Esophagus mucosa (tissue), 1 donor: Measurements from ENCODE around the gene CDHR1. TPM values are rescaled to one million over a fixed set of nuclear protein-coding genes. Genes with fewer than 3 reads are reported as not detected.
"Not testable (repeated sequence)": the region's sequence is repeated elsewhere in the genome, so short reads cannot be mapped to it uniquely, and the experiment has no call there.

Experiments
- ATAC-seq: fragments of 200-7000 bp; cut with Tn5 transposase; one replicate; pipeline ENCODE4 v1.9.1; 2020
- total RNA-seq: library from RNA; stranded (reverse); gene quantifications from one replicate; pipeline ENCODE4 v1.2.4, GENCODE V29; 2023
- donor health status: DM: yes; HTN: yes; CAD: no.

The CDHR1 gene
- total RNA-seq = 29.0 TPM

DNA sequence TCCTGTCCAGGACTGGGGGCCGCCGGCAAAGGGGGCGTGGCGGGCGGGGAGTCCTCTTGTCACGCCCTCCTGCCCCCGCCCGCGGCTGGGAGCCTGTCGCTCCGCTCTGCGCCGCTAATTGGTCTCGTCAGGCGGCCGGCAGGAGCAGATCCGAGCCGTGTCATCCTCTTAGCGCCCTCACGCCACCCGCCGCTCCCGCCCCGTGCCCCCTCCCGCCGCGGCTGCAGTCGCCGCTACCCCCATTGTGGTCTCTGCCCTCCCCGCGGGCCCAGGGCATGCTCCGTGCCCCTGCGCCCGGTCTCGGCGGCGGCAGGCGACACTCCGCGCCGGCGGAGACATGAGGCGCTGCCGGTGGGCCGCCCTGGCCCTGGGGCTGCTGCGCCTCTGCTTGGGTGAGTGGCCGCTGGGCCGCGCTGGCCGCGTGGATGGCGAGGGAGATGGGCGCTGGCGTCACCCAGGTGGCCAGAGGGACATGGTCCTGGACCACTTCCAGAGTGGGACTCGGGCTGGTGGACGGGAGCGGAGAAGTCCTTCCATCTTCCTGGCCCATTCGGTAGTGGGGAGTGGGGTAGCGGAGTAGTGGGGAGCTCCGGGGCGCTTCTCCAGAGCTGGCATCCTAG is at the start of gene CDHR1:
Gene CDHR1 (plus strand): TSS at position 114 of the 620 bp plus-strand sequence. CDS start 224 bp downstream, at position 338.
- peak; percentile 47 for ATAC-seq

- ATAC-seq = no peak
Observed at GRCh38 chr10:84147347-84147746, 47.0 kb upstream of the CDHR1 start.

DNA sequence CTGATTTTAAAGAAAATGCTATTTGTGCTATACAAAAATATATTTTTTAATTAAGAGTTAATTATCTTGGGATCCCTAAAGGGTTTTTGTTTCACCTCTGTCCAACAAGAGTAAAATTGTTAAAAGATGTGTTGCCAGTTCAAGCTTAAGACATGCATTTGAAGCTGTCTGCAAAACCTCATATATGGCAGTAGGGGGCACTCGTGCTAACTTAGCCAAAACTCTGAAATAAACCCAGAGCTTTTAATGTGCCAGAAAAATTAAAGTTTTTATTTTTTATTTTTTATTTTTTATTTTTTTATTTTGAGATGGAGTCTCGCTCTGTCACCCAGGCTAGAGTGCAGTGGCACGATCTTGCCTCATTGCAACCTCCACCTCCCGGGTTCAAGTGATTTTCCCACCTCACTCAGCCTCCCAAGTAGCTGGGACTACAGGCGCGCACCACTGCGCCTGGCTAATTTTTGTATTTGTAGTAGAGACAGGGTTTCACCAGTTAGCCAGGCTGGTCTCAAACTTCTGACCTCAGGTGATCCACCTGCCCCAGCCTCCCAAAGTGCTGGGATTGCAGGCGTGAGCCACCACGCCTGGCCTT is 46.2 kb upstream of the CDHR1 start:
- peak; percentile 61 for ATAC-seq

DNA sequence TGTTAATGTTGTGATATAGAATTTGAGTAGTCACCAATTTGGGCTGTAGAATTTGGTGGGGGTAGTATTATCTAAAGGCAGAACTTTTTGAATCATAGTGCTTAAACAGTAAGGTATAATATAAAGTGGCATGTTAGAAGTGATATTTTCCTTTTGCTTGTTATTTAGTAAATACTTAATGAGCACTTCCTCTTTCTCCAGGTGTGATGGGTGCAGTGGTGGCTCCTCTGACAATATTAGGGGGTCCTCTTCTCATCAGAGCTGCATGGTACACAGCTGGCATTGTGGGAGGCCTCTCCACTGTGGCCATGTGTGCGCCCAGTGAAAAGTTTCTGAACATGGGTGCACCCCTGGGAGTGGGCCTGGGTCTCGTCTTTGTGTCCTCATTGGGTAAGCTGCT is 44.5 kb upstream of the CDHR1 start:
- no peak for ATAC-seq

DNA sequence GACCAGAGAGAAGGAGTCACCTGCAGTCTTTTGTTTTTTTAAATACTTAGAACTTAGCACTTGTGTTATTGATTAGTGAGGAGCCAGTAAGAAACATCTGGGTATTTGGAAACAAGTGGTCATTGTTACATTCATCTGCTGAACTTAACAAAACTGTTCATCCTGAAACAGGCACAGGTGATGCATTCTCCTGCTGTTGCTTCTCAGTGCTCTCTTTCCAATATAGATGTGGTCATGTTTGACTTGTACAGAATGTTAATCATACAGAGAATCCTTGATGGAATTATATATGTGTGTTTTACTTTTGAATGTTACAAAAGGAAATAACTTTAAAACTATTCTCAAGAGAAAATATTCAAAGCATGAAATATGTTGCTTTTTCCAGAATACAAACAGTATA is 41.6 kb upstream of the CDHR1 start:
- ATAC-seq = no peak

DNA sequence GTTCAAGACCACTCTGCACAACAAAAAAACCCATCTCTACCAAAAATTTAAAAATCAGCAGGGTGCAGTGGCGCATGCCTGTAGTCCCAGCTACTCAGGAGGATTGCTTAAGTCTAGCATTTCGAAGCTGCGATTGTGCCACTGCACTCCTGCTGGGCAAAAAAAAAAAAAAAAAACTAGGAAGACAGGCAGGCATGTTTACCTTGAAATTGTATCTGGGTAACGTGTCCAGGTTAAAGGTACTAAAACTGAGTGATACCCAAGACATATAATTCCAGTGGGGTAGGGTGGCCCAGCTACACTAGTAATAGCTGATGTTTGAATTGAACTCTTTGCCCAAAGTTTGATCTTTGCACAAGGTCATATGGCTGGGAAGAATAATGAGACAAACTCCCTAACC is 38.8 kb upstream of the CDHR1 start:
- no peak for ATAC-seq

DNA sequence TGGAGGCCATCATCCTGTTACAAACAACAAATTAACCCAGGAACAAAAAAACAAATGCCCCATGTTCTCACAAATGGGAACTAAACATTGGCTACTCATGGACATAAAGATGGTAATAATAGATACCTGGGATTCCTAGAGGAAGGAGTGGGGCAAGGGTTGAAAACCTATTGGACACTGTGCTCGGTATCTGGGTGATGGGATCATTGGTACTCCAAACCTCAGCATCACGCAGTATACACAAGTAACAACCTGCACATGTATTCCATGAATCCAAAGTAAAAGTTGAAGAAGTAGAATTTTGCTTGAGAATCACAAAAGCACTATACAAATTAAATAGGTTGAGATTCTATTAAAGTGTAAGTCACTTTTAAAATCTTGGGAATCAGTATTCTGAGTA is 38.3 kb upstream of the CDHR1 start:
- no peak for ATAC-seq

DNA sequence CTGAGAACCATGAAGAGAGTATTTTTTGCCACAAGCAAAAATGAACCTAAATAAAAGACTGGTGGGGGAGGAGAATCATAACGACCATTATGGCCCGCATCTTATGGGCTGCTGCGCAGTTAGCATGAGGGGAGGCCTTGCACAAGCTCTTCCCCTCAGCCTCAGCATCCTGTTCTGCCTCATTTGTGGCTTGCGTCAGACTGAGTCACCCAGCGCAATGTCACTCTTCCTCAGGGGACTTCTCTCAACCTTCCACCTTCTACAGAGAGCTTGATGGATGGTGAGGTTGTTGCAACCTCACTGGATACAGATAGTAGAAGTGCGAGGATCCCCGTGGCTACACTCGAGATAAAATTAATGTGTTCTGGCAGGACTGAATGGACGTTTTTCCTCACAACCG is 37.6 kb upstream of the CDHR1 start:
- ATAC-seq = peak; percentile 53

DNA sequence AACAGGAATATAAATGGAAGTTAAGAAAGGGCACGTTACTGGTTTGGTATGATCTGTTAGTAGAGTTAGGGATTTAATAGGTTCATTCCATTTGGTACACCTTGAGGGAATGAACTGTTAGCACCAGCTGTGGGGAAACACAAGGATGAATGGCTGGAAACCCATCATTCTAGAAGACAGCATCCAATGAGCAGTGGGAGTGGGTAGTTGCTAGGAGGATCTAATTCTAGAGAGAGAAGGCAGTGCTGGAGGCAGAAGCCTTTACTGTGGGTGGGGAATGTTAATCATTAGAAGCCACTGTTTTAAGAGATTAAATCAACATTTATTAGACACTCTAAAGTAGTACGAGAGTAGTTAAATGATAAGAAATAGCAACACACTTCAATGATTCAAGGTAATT is 36.3 kb upstream of the CDHR1 start:
- ATAC-seq = no peak

- ATAC-seq = no peak
Observed at GRCh38 chr10:84158550-84158949, 35.8 kb upstream of the CDHR1 start.

GRCh38 chr10:84159076-84159685 is 35.2 kb upstream of the CDHR1 start:
- ATAC-seq = peak; percentile 94

GRCh38 chr10:84160663-84161362 is 33.5 kb upstream of the CDHR1 start:
- ATAC-seq = no peak

- ATAC-seq = peak; percentile 19
Observed at GRCh38 chr10:84163996-84164395, 30.3 kb upstream of the CDHR1 start.

- no peak for ATAC-seq
Observed at GRCh38 chr10:84164442-84164841, 29.9 kb upstream of the CDHR1 start.

DNA sequence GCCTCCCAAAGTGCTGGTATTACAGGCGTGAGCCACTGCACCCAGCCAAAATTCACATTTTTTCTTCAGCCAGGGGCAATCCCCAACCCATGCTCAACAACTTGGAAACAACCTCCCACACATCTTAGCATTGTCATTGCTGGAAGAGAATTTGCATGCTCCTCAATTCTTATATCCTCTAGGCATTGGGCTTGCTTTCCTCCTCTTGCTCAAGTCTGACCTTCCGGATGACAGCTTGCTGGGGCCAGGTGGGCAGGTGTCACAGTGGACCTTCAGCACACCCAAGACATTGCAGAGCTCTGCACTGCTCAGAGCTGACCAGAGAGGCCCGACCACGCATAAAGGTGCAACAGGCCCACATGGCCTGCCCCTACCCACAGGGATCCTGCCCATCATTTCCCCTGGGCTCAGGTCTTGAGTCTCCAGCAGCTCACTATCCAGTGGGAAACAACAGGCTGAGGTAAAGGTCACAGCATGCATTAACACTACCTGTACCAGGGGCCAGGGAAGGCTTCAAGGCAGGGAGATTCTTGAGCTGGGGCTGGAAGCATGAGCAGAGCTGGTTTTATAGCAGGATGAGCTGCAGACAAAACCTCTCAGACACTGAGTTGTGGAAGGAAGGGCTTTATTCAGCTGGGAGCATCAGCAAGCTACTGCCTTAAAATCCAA is 27.6 kb upstream of the CDHR1 start:
- peak; percentile 53 for ATAC-seq

DNA sequence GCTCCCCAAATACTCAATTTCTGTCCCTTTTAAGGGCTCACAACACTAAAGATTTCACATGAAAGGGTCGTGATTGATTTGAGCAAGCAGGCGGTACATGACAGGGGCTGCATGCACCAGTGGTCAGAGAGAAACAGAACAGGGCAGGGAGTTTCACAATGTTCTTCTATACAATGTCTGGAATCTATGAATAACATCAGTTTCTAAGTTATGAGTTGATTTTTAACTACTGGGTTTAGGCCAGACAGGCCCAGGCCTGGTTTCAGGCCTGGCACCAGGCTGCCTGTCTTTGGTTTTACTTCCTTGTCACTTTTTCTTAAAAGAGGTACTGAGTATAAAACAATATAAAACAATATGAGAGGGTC is 27.1 kb upstream of the CDHR1 start:
- ATAC-seq = not testable (repeated sequence)

GRCh38 chr10:84168382-84168781 is 26.0 kb upstream of the CDHR1 start:
- ATAC-seq = not testable (repeated sequence)

- not testable (repeated sequence) for ATAC-seq
Observed at GRCh38 chr10:84171237-84171636, 23.1 kb upstream of the CDHR1 start.

DNA sequence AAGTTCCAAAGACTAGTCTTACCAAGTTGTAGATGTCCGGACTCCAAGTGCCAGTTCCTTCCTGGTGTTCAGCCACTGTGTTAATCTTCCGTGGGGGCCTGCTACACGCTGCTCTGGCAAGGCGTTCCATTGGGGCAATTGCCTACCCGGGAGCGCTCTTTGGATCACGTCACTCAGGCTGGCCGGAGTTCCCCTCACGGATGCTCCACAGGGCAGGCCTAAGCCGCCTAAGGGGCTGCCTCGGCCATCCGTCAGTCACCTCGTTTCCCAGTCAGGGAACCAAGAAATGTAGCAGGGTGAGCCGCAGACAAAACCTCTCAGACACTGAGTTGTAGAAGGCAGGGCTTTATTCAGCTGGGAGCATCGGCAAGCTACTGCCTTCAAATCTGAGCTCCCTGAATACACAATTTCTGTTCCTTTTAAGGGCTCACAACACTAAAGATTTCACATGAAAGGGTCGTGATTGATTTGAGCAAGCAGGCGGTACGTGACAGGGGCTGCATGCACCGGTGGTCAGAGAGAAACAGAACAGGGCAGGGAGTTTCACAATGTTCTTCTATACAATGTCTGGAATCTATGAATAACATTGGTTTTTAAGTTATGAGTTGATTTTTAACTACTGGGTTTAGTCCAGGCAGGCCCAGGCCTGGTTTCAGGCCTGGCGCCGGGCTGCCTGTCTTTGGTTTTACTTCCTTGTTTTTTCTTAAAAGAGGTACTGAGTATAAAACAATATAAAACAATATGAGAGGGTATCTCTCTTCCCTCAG is 22.5 kb upstream of the CDHR1 start:
- not testable (repeated sequence) for ATAC-seq

GRCh38 chr10:84172467-84173356 is 21.6 kb upstream of the CDHR1 start:
- peak; percentile 63 for ATAC-seq

GRCh38 chr10:84173501-84173929 is 20.8 kb upstream of the CDHR1 start, which contains the start of gene GPR15LG:
GPR15LG (plus strand) TSS chr10:84173801; CDS start chr10:84173852, 51 bp downstream.
- ATAC-seq = peak; percentile 87
